B cell (primary cell): ENCODE results near the gene LMAN2. TPM values are rescaled to one million over a fixed set of nuclear protein-coding genes. Genes with fewer than 3 reads are reported as not detected.

ENCODE experiments used
- ATAC-seq: fragments of 200-7000 bp; cut with Tn5 transposase; one replicate; pipeline ENCODE4 v1.10.0; 2021; ENCODE audit warnings: low read depth, mild to moderate bottlenecking, moderate number of reproducible peaks, moderate library complexity
- CTCF ChIA-PET: fragments of 350-600 bp; sonication (Branson Sonifier 250); formaldehyde crosslinking; loops from one replicate; lab custom pipeline; 2021; ENCODE audit warnings: antibody characterized with exemption, inconsistent platforms; lab: Charles Lee
- POLR2A ChIA-PET: fragments of 350-600 bp; sonication (Branson Sonifier 250); formaldehyde crosslinking; loops from one replicate; lab custom pipeline; 2021; ENCODE audit warnings: antibody characterized with exemption; lab: Charles Lee
- DNase-seq: peaks from one replicate; pipeline ENCODE4 v3.0.0; 2013
- H2AFZ ChIP-seq: 2 replicates; pipeline ENCODE4 v1.6.1; 2012; ENCODE audit warnings: mild to moderate bottlenecking, low read depth, low read length; ENCODE audit not compliant: insufficient read depth, poor library complexity, severe bottlenecking
- H3K27ac ChIP-seq, 2 donors: 1 replicate in 1 of 2; 2 replicates in 1 of 2; pipeline ENCODE4 v1.5.1; 2012 to 2013; ENCODE audit warnings: low read length in 2 of 2, mild to moderate bottlenecking in 2 of 2, moderate library complexity in 1 of 2
- H3K27me3 ChIP-seq, 4 experiments: fragments of 200-600 bp in 1 of 4; sonication (generic) in 1 of 4; replicated peaks in 1 of 4; 1 replicate in 2 of 4; 2 replicates in 2 of 4; pipeline versions ENCODE4 v1.6.1 to v1.7.0; 2013 to 2016; ENCODE audit warnings: low read length in 3 of 4, mild to moderate bottlenecking in 2 of 4, mixed read lengths in 1 of 4, moderate library complexity in 1 of 4; ENCODE audit not compliant: insufficient read depth in 4 of 4, control insufficient read depth in 3 of 4; ENCODE audit errors: control extremely low read depth in 1 of 4
- H3K36me3 ChIP-seq, 2 experiments: replicated peaks in 1 of 2; 1 replicate in 1 of 2; 2 replicates in 1 of 2; pipeline versions ENCODE4 v1.6.1 to v1.7.1; 2013; ENCODE audit warnings: low read length in 1 of 2; ENCODE audit not compliant: insufficient read depth in 2 of 2, control insufficient read depth in 1 of 2; ENCODE audit errors: control extremely low read depth in 1 of 2, extremely low read depth in 1 of 2
- H3K4me1 ChIP-seq, 2 donors: fragments of 200-600 bp in 1 of 2; sonication (generic) in 1 of 2; 1 replicate in 1 of 2; 2 replicates in 1 of 2; pipeline versions ENCODE4 v1.5.1 to v1.6.1; 2013 to 2017; ENCODE audit warnings: low read length in 2 of 2; ENCODE audit not compliant: control insufficient read depth in 2 of 2, insufficient read depth in 2 of 2
- H3K4me2 ChIP-seq: replicated peaks from 2 replicates; pipeline ENCODE3; 2012; ENCODE audit warnings: mild to moderate bottlenecking, low read depth, low read length; ENCODE audit not compliant: poor library complexity, severe bottlenecking
- H3K4me3 ChIP-seq, 5 experiments: fragments of 200-600 bp in 1 of 5; sonication (generic) in 1 of 5; 1 replicate in 3 of 5; 2 replicates in 2 of 5; pipeline versions ENCODE4 v1.5.1 to v1.7.0; 2011 to 2016; ENCODE audit warnings: low read length in 4 of 5, mild to moderate bottlenecking in 4 of 5, low read depth in 2 of 5, control low read depth in 1 of 5, moderate library complexity in 1 of 5; ENCODE audit not compliant: insufficient read depth in 1 of 5; ENCODE audit errors: control extremely low read depth in 1 of 5, extremely low read depth in 1 of 5
- H3K79me2 ChIP-seq: fragments of 200-600 bp; sonication (generic); one replicate; pipeline ENCODE4 v1.6.0; 2016; ENCODE audit warnings: low read length; ENCODE audit not compliant: control insufficient read depth, insufficient read depth
- H3K9ac ChIP-seq: fragments of 200-600 bp; sonication (generic); 2 replicates; pipeline ENCODE4 v1.6.1; 2017; ENCODE audit warnings: mild to moderate bottlenecking, low read length, moderate library complexity
- H3K9me3 ChIP-seq, 3 donors: one replicate each; pipeline versions ENCODE4 v1.6.1 to v1.7.1; 2013; ENCODE audit warnings: low read length in 2 of 3; ENCODE audit not compliant: control insufficient read depth in 2 of 3, insufficient read depth in 1 of 3; ENCODE audit errors: control extremely low read depth in 1 of 3
- H4K20me1 ChIP-seq: 2 replicates; pipeline ENCODE4 v1.6.0; 2012; ENCODE audit warnings: mild to moderate bottlenecking, low read length; ENCODE audit not compliant: insufficient read depth, control insufficient read depth, poor library complexity, severe bottlenecking
- H3K27ac Mint-ChIP-seq: one replicate; pipeline ENCODE4 v1.8.0; 2021; ENCODE audit warnings: mixed read lengths
- H3K27me3 Mint-ChIP-seq: one replicate; pipeline ENCODE4 v1.8.0; 2021; ENCODE audit warnings: mixed read lengths
- H3K4me1 Mint-ChIP-seq: one replicate; pipeline ENCODE4 v1.8.0; 2021; ENCODE audit warnings: mixed read lengths
- H3K4me3 Mint-ChIP-seq: one replicate; pipeline ENCODE4 v1.8.0; 2021; ENCODE audit warnings: mixed read lengths
- H3K9me3 Mint-ChIP-seq: one replicate; pipeline ENCODE4 v1.8.0; 2022; ENCODE audit warnings: mixed read lengths; ENCODE audit not compliant: insufficient read depth
- EZH2 ChIP-seq: IDR thresholded peaks from 2 replicates; pipeline ENCODE4 v1.6.1; 2012; ENCODE audit warnings: borderline replicate concordance, low read depth, mild to moderate bottlenecking, moderate library complexity, low read length; ENCODE audit not compliant: insufficient read depth, poor library complexity, severe bottlenecking
- WGBS: methylation state at CpG from one replicate; pipeline ENCODE4 v1.1.5; 2013; ENCODE audit warnings: missing lambda C conversion rate; ENCODE audit not compliant: insufficient coverage; 5-methylcytosine and 5-hydroxymethylcytosine counted together
- intact Hi-C: fragments of 100-400 bp; cut with micrococcal nuclease; formaldehyde crosslinking; loops from one replicate; pipeline ENCODE4 v1.10.0; 2022
- polyA plus RNA-seq: library from polyadenylated mRNA; depleted of rRNA; stranded (reverse); fragments of >200 nt; gene quantifications from 2 replicates; pipeline ENCODE4 v1.2.3, GENCODE V29; 2012
- total RNA-seq, 2 donors: library from RNA; stranded (reverse); fragments of 120-200 nt in 1 of 2; gene quantifications; 1 replicate in 1 of 2; 2 replicates in 1 of 2; pipeline versions ENCODE4 v1.2.3 to v1.2.4, GENCODE V29; 2013 to 2022
- TF ChIP-seq, protein P1 (sequence below): fragments of 200-600 bp; IDR thresholded peaks from one replicate; pipeline ENCODE4 v1.8.0; 2022; ENCODE audit warnings: antibody characterized with exemption, mild to moderate bottlenecking

Gene LMAN2
- total and polyA plus RNA-seq, 2 donors (not counting 1 experiment from before 2014, with no cell fraction given): 99.4 to 123 TPM

DNA sequence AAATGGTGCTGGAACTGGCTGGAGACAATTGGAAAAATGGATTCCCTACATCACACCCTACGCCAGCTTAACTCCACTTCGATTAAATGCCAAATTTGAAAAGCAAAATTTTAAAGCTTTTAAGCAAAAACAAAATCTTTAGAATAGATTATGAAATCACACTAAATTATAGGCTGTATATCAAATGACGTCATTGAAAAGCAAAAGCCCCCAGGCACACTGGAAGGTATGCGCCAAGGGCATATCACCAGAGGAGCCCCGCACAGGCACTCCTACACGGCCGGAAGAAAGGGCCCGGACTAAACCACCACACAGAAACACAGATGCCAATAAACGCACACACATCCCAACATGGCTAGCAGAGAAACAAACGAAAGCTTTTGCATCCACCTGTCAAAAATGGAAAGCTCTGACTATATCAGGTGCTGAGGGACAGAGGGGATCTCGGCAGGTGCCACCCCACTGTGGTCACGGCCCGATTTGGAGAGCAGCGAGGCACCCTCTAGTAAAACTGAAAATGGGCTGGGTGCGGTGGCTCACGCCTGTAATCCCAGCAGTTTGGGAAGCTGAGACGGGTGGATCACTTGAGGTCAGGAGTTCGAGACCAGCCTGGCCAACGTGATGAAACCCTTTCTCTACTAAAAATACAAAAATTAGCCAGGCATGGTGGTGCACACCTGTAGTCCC lies 22.8 kb downstream of the LMAN2 start:
- H3K36me3 ChIP-seq: peaks cover 4 to 33% of the 10 kb centered on the region in 2 experiments
- Mint-ChIP-seq H3K4me3 (no peak overlapping the region), H3K27me3 (no peaks in the 10 kb centered on the region), H3K27ac (no peak overlapping the region), H3K4me1 (peaks cover 22% of the 10 kb centered on the region), H3K9me3 (no peaks in the 10 kb centered on the region)
- no peak overlapping the region for H3K27ac ChIP-seq
- intact Hi-C loops: no loop called here
- peaks cover 9% of the 10 kb centered on the region for H3K79me2 ChIP-seq
- no peaks in the 10 kb centered on the region for H3K9me3 ChIP-seq
- H3K4me3 ChIP-seq: no peak overlapping the region
- no peak overlapping the region for H3K9ac ChIP-seq
- peaks cover 16 to 21% of the 10 kb centered on the region in 2 donors for H3K4me1 ChIP-seq
- POLR2A ChIA-PET: no interaction called here
- H4K20me1 ChIP-seq: peaks cover 8% of the 10 kb centered on the region
- H2AFZ ChIP-seq: no peak overlapping the region
- H3K4me2 ChIP-seq: no peak overlapping the region
- H3K27me3 ChIP-seq: no peaks in the 10 kb centered on the region
- ATAC-seq: no peak
- CTCF ChIA-PET: interaction anchor here (0.9 to 2.1 kb wide), 5 partner anchors 10 to 215 kb away, joined by 3 to 5 read pairs (median 4); no protein-coding TSS in a partner anchor
- 96% methylated on average over 13 of the region's 19 CpGs for WGBS
- DNase-seq: no peak
- TF ChIP-seq EZH2: no peak
- TF ChIP-seq, protein P1, sequence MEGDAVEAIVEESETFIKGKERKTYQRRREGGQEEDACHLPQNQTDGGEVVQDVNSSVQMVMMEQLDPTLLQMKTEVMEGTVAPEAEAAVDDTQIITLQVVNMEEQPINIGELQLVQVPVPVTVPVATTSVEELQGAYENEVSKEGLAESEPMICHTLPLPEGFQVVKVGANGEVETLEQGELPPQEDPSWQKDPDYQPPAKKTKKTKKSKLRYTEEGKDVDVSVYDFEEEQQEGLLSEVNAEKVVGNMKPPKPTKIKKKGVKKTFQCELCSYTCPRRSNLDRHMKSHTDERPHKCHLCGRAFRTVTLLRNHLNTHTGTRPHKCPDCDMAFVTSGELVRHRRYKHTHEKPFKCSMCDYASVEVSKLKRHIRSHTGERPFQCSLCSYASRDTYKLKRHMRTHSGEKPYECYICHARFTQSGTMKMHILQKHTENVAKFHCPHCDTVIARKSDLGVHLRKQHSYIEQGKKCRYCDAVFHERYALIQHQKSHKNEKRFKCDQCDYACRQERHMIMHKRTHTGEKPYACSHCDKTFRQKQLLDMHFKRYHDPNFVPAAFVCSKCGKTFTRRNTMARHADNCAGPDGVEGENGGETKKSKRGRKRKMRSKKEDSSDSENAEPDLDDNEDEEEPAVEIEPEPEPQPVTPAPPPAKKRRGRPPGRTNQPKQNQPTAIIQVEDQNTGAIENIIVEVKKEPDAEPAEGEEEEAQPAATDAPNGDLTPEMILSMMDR: no peak
